Suprapubic skin (tissue), 4 donors: ENCODE measurements around the gene MYORG. TPM values are rescaled to one million over a fixed set of nuclear protein-coding genes. Genes with fewer than 3 reads are reported as not detected.

ENCODE experiments used
- DNase-seq, 2 donors: peaks; one replicate each; pipeline ENCODE4 v3.0.0-alpha.2; 2019; ENCODE audit warnings: low spot score in 2 of 2
- H3K27ac ChIP-seq: fragments of 200-600 bp; sonication (generic); one replicate; pipeline ENCODE4 v1.5.1; 2019
- H3K27me3 ChIP-seq: fragments of 200-600 bp; sonication (generic); one replicate; pipeline ENCODE4 v1.5.1; 2019
- H3K36me3 ChIP-seq: fragments of 200-600 bp; sonication (generic); one replicate; pipeline ENCODE4 v1.5.1; 2019
- H3K4me1 ChIP-seq: fragments of 200-600 bp; sonication (generic); one replicate; pipeline ENCODE4 v1.5.1; 2019
- H3K4me3 ChIP-seq: fragments of 200-600 bp; sonication (generic); one replicate; pipeline ENCODE4 v1.5.1; 2019; ENCODE audit warnings: mild to moderate bottlenecking
- H3K9me3 ChIP-seq: fragments of 200-600 bp; sonication (generic); one replicate; pipeline ENCODE4 v1.5.1; 2019
- EP300 ChIP-seq: sonication (generic); formaldehyde crosslinking; IDR thresholded peaks from one replicate; pipeline ENCODE4 v1.6.1; 2017; ENCODE audit warnings: antibody characterized with exemption
- POLR2A ChIP-seq, 2 donors: fragments of 450-650 bp; IDR thresholded peaks; one replicate each; pipeline ENCODE4 v1.6.1; 2017; ENCODE audit warnings: antibody characterized with exemption in 2 of 2, mild to moderate bottlenecking in 2 of 2, moderate library complexity in 2 of 2
- POLR2AphosphoS5 ChIP-seq, 3 donors: sonication (generic); formaldehyde crosslinking; IDR thresholded peaks; one replicate each; pipeline ENCODE4 v1.6.1; 2017; ENCODE audit warnings: antibody characterized with exemption in 3 of 3
- WGBS: methylation state at CpG from one replicate; pipeline ENCODE4 v1.1.5; 2018; 5-methylcytosine and 5-hydroxymethylcytosine counted together
- total RNA-seq, 4 donors: library from RNA; depleted of rRNA; stranded (reverse); fragments of >200 nt; gene quantifications; one replicate each; pipeline ENCODE4 v1.1.0, GENCODE V29; 2016
- TF ChIP-seq, protein P1 (sequence below), 2 donors: fragments of 200-600 bp in 1 of 2; fragments of 450-650 bp in 1 of 2; sonication (generic) in 1 of 2; IDR thresholded peaks; one replicate each; pipeline ENCODE4 v1.5.1; 2016 to 2019; ENCODE audit warnings: antibody characterized with exemption in 2 of 2, mild to moderate bottlenecking in 1 of 2, moderate library complexity in 1 of 2

Gene MYORG
- total RNA-seq, 4 donors from 2014 or later: 5.7 to 8.8 (median 7.3) TPM

GRCh38 chr9:34396276-34397214 lies 19.8 kb upstream of the MYORG start:
- Histone ChIP-seq H3K36me3 (peaks cover 38% of the 10 kb centered on the region), H3K27ac (no peak overlapping the region), H3K27me3 (no peaks in the 10 kb centered on the region), H3K4me3 (no peak overlapping the region), H3K9me3 (no peaks in the 10 kb centered on the region), H3K4me1 (no peaks in the 10 kb centered on the region)
- DNase-seq: no peak
- WGBS: 78% methylated on average over 7 of the region's 7 CpGs
- TF ChIP-seq POLR2A (IDR thresholded peaks at IDR 0.05) (no peak), POLR2AphosphoS5 (IDR thresholded peaks at IDR 0.05) (no peak), EP300 (no peak)
- TF ChIP-seq, protein P1, sequence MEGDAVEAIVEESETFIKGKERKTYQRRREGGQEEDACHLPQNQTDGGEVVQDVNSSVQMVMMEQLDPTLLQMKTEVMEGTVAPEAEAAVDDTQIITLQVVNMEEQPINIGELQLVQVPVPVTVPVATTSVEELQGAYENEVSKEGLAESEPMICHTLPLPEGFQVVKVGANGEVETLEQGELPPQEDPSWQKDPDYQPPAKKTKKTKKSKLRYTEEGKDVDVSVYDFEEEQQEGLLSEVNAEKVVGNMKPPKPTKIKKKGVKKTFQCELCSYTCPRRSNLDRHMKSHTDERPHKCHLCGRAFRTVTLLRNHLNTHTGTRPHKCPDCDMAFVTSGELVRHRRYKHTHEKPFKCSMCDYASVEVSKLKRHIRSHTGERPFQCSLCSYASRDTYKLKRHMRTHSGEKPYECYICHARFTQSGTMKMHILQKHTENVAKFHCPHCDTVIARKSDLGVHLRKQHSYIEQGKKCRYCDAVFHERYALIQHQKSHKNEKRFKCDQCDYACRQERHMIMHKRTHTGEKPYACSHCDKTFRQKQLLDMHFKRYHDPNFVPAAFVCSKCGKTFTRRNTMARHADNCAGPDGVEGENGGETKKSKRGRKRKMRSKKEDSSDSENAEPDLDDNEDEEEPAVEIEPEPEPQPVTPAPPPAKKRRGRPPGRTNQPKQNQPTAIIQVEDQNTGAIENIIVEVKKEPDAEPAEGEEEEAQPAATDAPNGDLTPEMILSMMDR (IDR thresholded peaks at IDR 0.05): no peak

- Histone ChIP-seq H3K27ac (no peak overlapping the region), H3K4me1 (no peaks in the 10 kb centered on the region), H3K9me3 (no peaks in the 10 kb centered on the region), H3K27me3 (no peaks in the 10 kb centered on the region), H3K4me3 (no peak overlapping the region), H3K36me3 (peaks cover 3% of the 10 kb centered on the region)
- DNase-seq: no peak
- TF ChIP-seq POLR2AphosphoS5 (IDR thresholded peaks at IDR 0.05) (no peak), EP300 (no peak), POLR2A (IDR thresholded peaks at IDR 0.05) (no peak)
- TF ChIP-seq, protein P1 (IDR thresholded peaks at IDR 0.05): no peak
- 67% methylated on average over 1 of the region's 1 CpG for WGBS
These were observed 15.8 kb upstream of the MYORG start for GRCh38 chr9:34392511-34392910.

DNA sequence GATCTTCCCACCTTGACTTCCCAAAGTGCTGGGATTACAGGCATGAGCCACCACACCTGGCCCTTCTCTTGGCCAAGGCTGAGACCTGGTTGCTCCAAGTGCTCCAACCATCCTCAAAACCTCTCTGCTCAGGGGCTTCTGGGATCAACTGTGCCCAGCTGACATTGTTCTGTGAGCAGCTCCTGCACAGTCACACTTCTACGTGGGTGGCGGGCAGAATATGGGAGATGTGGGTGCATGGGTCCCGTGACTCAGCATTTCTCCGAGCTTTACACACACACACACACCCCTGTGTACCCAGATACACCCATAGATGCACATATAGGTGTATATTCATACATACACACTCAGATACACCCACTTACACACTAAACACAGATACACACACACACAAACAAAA lies 10.5 kb upstream of the MYORG start:
- DNase-seq: peak in 1 of 2 donors; percentile 58
- WGBS: 88% methylated on average over 4 of the region's 4 CpGs
- no peak for TF ChIP-seq EP300
- TF ChIP-seq, protein P1 (IDR thresholded peaks at IDR 0.05): no peak
- TF ChIP-seq POLR2AphosphoS5 (IDR thresholded peaks at IDR 0.05): no peak
- TF ChIP-seq POLR2A (IDR thresholded peaks at IDR 0.05): no peak
- no peaks in the 10 kb centered on the region for H3K36me3 ChIP-seq
- H3K4me3 ChIP-seq: no peak overlapping the region
- H3K27me3 ChIP-seq: no peaks in the 10 kb centered on the region
- H3K4me1 ChIP-seq: no peaks in the 10 kb centered on the region
- H3K27ac ChIP-seq: no peak overlapping the region
- H3K9me3 ChIP-seq: no peaks in the 10 kb centered on the region

DNA sequence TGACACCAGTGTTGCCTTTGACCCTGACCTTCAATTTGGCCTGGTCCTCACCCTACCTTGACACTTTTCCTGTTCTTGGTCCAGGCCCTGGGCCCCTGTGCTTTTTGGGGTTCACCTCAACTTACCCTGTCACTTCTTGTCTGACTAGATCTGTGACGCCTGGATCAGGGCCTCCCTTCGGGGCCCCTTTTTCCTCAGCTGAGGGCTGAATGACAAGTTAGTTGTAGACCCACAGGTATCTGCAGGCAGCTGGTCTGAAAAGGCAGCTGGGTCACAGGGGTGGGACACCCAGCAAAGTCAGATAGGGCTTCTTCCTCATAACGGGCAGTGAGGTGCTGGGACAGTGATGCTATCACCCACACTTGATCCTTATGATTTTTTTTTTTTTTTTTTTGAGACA lies 10.0 kb upstream of the MYORG start:
- WGBS: 79% methylated on average over 3 of the region's 3 CpGs
- no peak overlapping the region for H3K4me3 ChIP-seq
- H3K27me3 ChIP-seq: no peaks in the 10 kb centered on the region
- H3K9me3 ChIP-seq: no peaks in the 10 kb centered on the region
- H3K4me1 ChIP-seq: no peaks in the 10 kb centered on the region
- no peak overlapping the region for H3K27ac ChIP-seq
- no peaks in the 10 kb centered on the region for H3K36me3 ChIP-seq
- DNase-seq: no peak
- TF ChIP-seq EP300 (no peak), POLR2A (IDR thresholded peaks at IDR 0.05) (no peak), POLR2AphosphoS5 (IDR thresholded peaks at IDR 0.05) (no peak)
- TF ChIP-seq, protein P1 (IDR thresholded peaks at IDR 0.05): no peak

DNA sequence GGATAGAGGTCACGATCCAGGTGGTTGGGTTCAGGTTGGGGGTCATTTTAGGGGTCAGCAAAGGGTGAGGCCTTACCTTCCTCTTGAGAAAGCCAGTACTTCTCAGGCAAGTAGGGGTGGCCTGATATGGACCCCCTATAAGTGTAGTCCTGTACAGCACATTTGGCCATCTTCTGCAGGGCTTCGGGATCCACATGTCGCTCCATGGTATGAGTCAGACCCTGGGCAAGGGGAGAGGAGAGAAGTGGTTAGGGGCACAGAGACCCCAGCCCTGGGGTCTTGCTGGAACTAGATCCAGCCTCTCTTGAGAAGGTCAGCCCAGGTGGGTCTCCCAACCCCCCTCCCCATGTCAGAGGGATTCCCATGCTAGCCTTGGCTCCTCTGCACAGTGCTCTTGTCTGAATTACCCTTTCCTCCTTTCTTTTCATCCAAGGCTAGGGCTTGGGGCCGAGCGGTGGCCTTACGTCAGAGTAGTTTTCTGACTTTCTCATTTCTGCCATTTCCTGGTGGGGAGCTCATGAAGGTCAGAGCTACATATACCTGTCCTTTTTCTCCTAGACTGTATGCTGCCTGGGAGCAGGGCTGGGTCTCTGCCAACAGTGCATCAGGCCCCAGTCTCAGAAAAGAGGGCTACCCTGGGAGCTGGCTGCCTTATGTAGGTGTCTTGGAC lies 9.0 kb upstream of the MYORG start:
- Histone ChIP-seq H3K27me3 (no peaks in the 10 kb centered on the region), H3K27ac (no peak overlapping the region), H3K4me1 (peaks cover 8% of the 10 kb centered on the region), H3K9me3 (no peaks in the 10 kb centered on the region), H3K36me3 (no peaks in the 10 kb centered on the region), H3K4me3 (no peak overlapping the region)
- WGBS: 88% methylated on average over 6 of the region's 6 CpGs
- DNase-seq: peak in 1 of 2 donors; percentile 61
- no peak for TF ChIP-seq POLR2AphosphoS5 (IDR thresholded peaks at IDR 0.05)
- TF ChIP-seq, protein P1 (IDR thresholded peaks at IDR 0.05): no peak
- no peak for TF ChIP-seq POLR2A (IDR thresholded peaks at IDR 0.05)
- TF ChIP-seq EP300: no peak
